ENCODE measurements around the gene MDFIC. TPM values are rescaled to one million over a fixed set of nuclear protein-coding genes. Genes with fewer than 3 reads are reported as not detected.

Gene MDFIC
- total and polyA plus RNA-seq, 2 donors from 2014 or later, result 9.8 to 32.9 TPM

- FAIRE-seq, result no peak
- H3K27me3 ChIP-seq (ENCODE audit: control insufficient read depth, insufficient read depth, low read length), result no peaks in the 10 kb centered on the region
- DNase-seq, result no peak
- H3K9me3 ChIP-seq (ENCODE audit: control insufficient read depth in 2 of 3, insufficient read depth in 1 of 3, low read length in 3 of 3), result no peaks in the 10 kb centered on the region
- peaks cover 0 to 4% (median 0%) of the 10 kb centered on the region in 3 donors for H3K4me1 ChIP-seq (ENCODE audit: control insufficient read depth in 2 of 3, insufficient read depth in 2 of 3, low read depth in 1 of 3, low read length in 3 of 3)
- no peak for TF ChIP-seq CTCF (IDR thresholded peaks at IDR 0.05; ENCODE audit: borderline replicate concordance, extremely low read depth, insufficient read depth)
- H3K9ac ChIP-seq (ENCODE audit: low read length in 3 of 3), result peak overlapping the region; percentile 61 to 87 (median 85)
- no peaks in the 10 kb centered on the region for H3K36me3 ChIP-seq (ENCODE audit: control insufficient read depth in 2 of 3, insufficient read depth in 3 of 3, low read length in 3 of 3)
- intact Hi-C loops (cut with DNase I), result no loop called here
- peak overlapping the region; percentile 86 to 91 (median 91) for H3K4me3 ChIP-seq (ENCODE audit: low read length in 3 of 3)
- no peak overlapping the region for H3K27ac ChIP-seq (ENCODE audit: low read depth in 2 of 2, low read length in 2 of 2)
Measured at GRCh38 chr7:114923403-114923713, 1.5 kb downstream of the MDFIC start.

DNA sequence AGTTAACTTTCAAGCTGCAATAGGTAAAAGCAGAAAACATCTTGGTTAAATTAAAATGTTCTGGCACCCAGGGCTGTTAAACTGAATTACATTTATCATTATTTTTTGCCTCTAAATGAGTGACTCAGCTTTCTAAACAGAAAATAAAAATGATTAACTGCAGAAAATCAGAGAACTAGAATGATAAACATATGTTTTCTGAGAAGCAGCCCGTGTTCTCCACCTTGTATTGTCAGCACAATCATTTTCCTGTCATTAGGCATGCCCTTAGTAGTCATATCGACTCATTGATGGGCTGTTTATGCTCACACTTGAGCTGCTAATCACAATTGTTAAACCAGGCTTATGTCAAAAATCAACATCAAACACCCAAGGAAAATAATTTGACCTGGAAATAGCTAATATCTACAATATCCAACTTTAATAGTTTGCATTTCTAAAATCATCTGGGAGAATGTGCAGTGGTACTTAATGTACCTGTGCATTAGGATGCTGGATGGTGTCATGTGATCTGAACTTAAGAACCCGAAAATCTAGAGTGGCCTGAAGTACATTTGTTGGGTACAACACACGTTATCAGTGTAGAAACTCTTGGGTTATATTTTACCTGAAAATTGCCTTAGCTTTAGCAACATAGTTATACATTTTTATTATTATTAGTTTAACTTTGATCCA lies 2.3 kb downstream of the MDFIC start:
- intact Hi-C loops (cut with DNase I), result no loop called here
- TF ChIP-seq CTCF (IDR thresholded peaks at IDR 0.05; ENCODE audit: borderline replicate concordance, extremely low read depth, insufficient read depth), result no peak
- no peak for DNase-seq
- Histone ChIP-seq H3K9ac (ENCODE audit: low read length in 3 of 3) (peak overlapping the region in 1 of 3 donors; percentile 23), H3K27ac (ENCODE audit: low read depth in 2 of 2, low read length in 2 of 2) (no peak overlapping the region), H3K4me1 (ENCODE audit: control insufficient read depth in 2 of 3, insufficient read depth in 2 of 3, low read depth in 1 of 3, low read length in 3 of 3) (peaks cover 0 to 4% (median 0%) of the 10 kb centered on the region in 3 donors), H3K4me3 (ENCODE audit: low read length in 3 of 3) (peak overlapping the region in 1 of 3 donors; percentile 91), H3K9me3 (ENCODE audit: control insufficient read depth in 2 of 3, insufficient read depth in 1 of 3, low read length in 3 of 3) (no peaks in the 10 kb centered on the region), H3K36me3 (ENCODE audit: control insufficient read depth in 2 of 3, insufficient read depth in 3 of 3, low read length in 3 of 3) (no peaks in the 10 kb centered on the region), H3K27me3 (ENCODE audit: control insufficient read depth, insufficient read depth, low read length) (no peaks in the 10 kb centered on the region)
- FAIRE-seq, result no peak

GRCh38 chr7:114925434-114925833 lies 3.5 kb downstream of the MDFIC start:
- intact Hi-C loops (cut with DNase I), result no loop called here
- TF ChIP-seq CTCF (IDR thresholded peaks at IDR 0.05; ENCODE audit: borderline replicate concordance, extremely low read depth, insufficient read depth), result no peak
- no peaks in the 10 kb centered on the region for H3K27me3 ChIP-seq (ENCODE audit: control insufficient read depth, insufficient read depth, low read length)
- no peak overlapping the region for H3K9ac ChIP-seq (ENCODE audit: low read length in 3 of 3)
- H3K4me3 ChIP-seq (ENCODE audit: low read length in 3 of 3), result no peak overlapping the region
- FAIRE-seq, result no peak
- peaks cover 0 to 4% (median 0%) of the 10 kb centered on the region in 3 donors for H3K4me1 ChIP-seq (ENCODE audit: control insufficient read depth in 2 of 3, insufficient read depth in 2 of 3, low read depth in 1 of 3, low read length in 3 of 3)
- no peaks in the 10 kb centered on the region for H3K36me3 ChIP-seq (ENCODE audit: control insufficient read depth in 2 of 3, insufficient read depth in 3 of 3, low read length in 3 of 3)
- no peak overlapping the region for H3K27ac ChIP-seq (ENCODE audit: low read depth in 2 of 2, low read length in 2 of 2)
- no peaks in the 10 kb centered on the region for H3K9me3 ChIP-seq (ENCODE audit: control insufficient read depth in 2 of 3, insufficient read depth in 1 of 3, low read length in 3 of 3)
- no peak for DNase-seq

DNA sequence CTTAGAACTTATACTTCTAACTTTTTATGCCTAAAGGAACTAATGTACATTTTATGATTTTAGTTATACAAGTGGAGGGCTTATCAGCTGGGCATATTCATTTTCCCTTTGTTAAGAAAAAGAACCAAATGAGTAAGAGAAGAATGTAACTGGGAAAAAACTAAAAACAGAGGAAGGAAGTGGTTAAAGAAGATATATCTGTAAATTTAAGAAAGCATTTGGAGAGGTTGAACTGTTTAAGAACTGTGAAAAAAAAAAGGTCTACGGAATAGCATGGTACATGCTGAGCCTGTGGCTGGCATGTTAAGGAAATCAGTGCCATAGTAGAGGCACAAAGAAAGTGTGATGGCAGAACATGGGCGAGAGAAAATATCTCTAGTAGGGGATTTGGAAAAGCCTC lies 6.2 kb downstream of the MDFIC start:
- DNase-seq, result no peak
- intact Hi-C loops (cut with DNase I), result no loop called here
- Histone ChIP-seq H3K36me3 (ENCODE audit: control insufficient read depth in 2 of 3, insufficient read depth in 3 of 3, low read length in 3 of 3) (no peaks in the 10 kb centered on the region), H3K27ac (ENCODE audit: low read depth in 2 of 2, low read length in 2 of 2) (no peak overlapping the region), H3K4me1 (ENCODE audit: control insufficient read depth in 2 of 3, insufficient read depth in 2 of 3, low read depth in 1 of 3, low read length in 3 of 3) (peaks cover 0 to 4% (median 0%) of the 10 kb centered on the region in 3 donors), H3K27me3 (ENCODE audit: control insufficient read depth, insufficient read depth, low read length) (no peaks in the 10 kb centered on the region), H3K4me3 (ENCODE audit: low read length in 3 of 3) (no peak overlapping the region), H3K9me3 (ENCODE audit: control insufficient read depth in 2 of 3, insufficient read depth in 1 of 3, low read length in 3 of 3) (no peaks in the 10 kb centered on the region), H3K9ac (ENCODE audit: low read length in 3 of 3) (no peak overlapping the region)
- no peak for FAIRE-seq
- no peak for TF ChIP-seq CTCF (IDR thresholded peaks at IDR 0.05; ENCODE audit: borderline replicate concordance, extremely low read depth, insufficient read depth)
